NCI-H748 (cell line): Measurements from ENCODE around the gene ENC1.
A peak's percentile ranks its signal among the peaks of the same experiment; 100 is the strongest.

Experiments used
- DNase-seq: peaks from one replicate; lab custom pipeline; 2025; ENCODE audit not compliant: unreplicated experiment; lab: John Stamatoyannopoulos, UW

ENC1 gene

GRCh38 chr5:74659172-74659571 lies 18.6 kb upstream of the ENC1 start:
- DNase-seq: no peak

GRCh38 chr5:74657165-74657564 lies 16.6 kb upstream of the ENC1 start:
- DNase-seq: no peak

- no peak for DNase-seq
These were observed 15.2 kb upstream of the ENC1 start for GRCh38 chr5:74655716-74656115.

GRCh38 chr5:74655206-74655605 lies 14.7 kb upstream of the ENC1 start:
- DNase-seq: no peak

- DNase-seq: no peak
These were observed 13.5 kb upstream of the ENC1 start for GRCh38 chr5:74653991-74654390.

GRCh38 chr5:74652576-74652975 lies 12.0 kb upstream of the ENC1 start:
- no peak for DNase-seq

- DNase-seq: no peak
These were observed 11.2 kb upstream of the ENC1 start for GRCh38 chr5:74651710-74652109.

GRCh38 chr5:74649421-74649973 lies 9.0 kb upstream of the ENC1 start:
- DNase-seq: no peak

GRCh38 chr5:74648835-74649293 lies 8.3 kb upstream of the ENC1 start:
- DNase-seq: peak; percentile 85

GRCh38 chr5:74647096-74647495 lies 6.6 kb upstream of the ENC1 start:
- DNase-seq: peak; percentile 97

GRCh38 chr5:74643111-74643562 lies 2.6 kb upstream of the ENC1 start:
- DNase-seq: no peak

GRCh38 chr5:74642543-74642863 lies 2.0 kb upstream of the ENC1 start:
- peak; percentile 29 for DNase-seq

GRCh38 chr5:74641735-74642542 lies 1.4 kb upstream of the ENC1 start:
- peak; percentile 76 for DNase-seq

- peak; percentile 96 for DNase-seq
These were observed 616 bp upstream of the ENC1 start for GRCh38 chr5:74640954-74641734.

- peak; percentile 68 for DNase-seq
These were observed 600 bp downstream of the ENC1 start for GRCh38 chr5:74639807-74640449.

- DNase-seq: peak; percentile 54
These were observed 1.3 kb downstream of the ENC1 start for GRCh38 chr5:74638970-74639806.

- DNase-seq: peak; percentile 48
These were observed 2.0 kb downstream of the ENC1 start for GRCh38 chr5:74638544-74638969.

GRCh38 chr5:74636552-74636951 lies 4.0 kb downstream of the ENC1 start:
- no peak for DNase-seq

- DNase-seq: no peak
These were observed 4.4 kb downstream of the ENC1 start for GRCh38 chr5:74636149-74636548.

- DNase-seq: no peak
These were observed 5.8 kb downstream of the ENC1 start for GRCh38 chr5:74634611-74635286.
